K562 (cell line): ENCODE data around the gene RNLS. TPM values are rescaled to one million over a fixed set of nuclear protein-coding genes. Genes with fewer than 3 reads are reported as not detected.

Source experiments
- ATAC-seq: fragments of 200-7000 bp; cut with Tn5 transposase; 3 replicates; pipeline ENCODE4 v1.9.1; 2020; ENCODE audit warnings: moderate library complexity
- Bru-seq: library from RNA; stranded (reverse); fragments of 400-500 nt; gene quantifications from one replicate; lab custom pipeline; 2021; lab: Mats Ljungman, UMichigan
- BruChase-seq, 2 experiments: library from RNA; stranded (reverse); fragments of 400-500 nt; gene quantifications; one replicate each; lab custom pipeline; 2021; lab: Mats Ljungman, UMichigan
- BruUV-seq: library from RNA; stranded (reverse); fragments of 400-500 nt; replicated peaks from 2 replicates; lab custom pipeline; 2021; lab: Mats Ljungman, UMichigan
- CTCF ChIA-PET: fragments of 300-600 bp; formaldehyde crosslinking; extraction: SDS; loops from one replicate; lab custom pipeline; 2021; ENCODE audit warnings: low intra/inter-chr PET ratio; lab: Yijun Ruan, JAX
- POLR2A ChIA-PET: fragments of 300-600, 350-650 bp; sonication (Branson Sonifier 250); formaldehyde crosslinking; extraction: SDS; loops from one replicate; lab custom pipeline; 2021; ENCODE audit warnings: antibody characterized with exemption, inconsistent platforms; lab: Yijun Ruan, JAX
- DNase-seq, 4 experiments: peaks; one replicate each; pipeline versions ENCODE4 v3.0.0 to v3.0.0-alpha.2; 2011 to 2018; ENCODE audit warnings: low spot score in 3 of 4, mixed read lengths in 3 of 4; ENCODE audit errors: extremely low read depth in 1 of 4
- FAIRE-seq: peaks from 2 replicates; lab custom pipeline; 2011; peaks lifted over from hg19 to GRCh38; lab: Jason Lieb, UNC
- H2AFZ ChIP-seq: 2 replicates; pipeline ENCODE4 v1.6.0; 2011; ENCODE audit warnings: low read depth, low read length, control low read depth, inconsistent platforms
- H3K27ac ChIP-seq: fragments of 200-600 bp; 3 replicates; pipeline ENCODE4 v1.8.0; 2011; ENCODE audit warnings: low read depth, mild to moderate bottlenecking, control low read depth, inconsistent platforms, low read length, moderate library complexity, mixed read lengths; ENCODE audit errors: extremely low read depth
- H3K27me3 ChIP-seq, 2 experiments: fragments of 300-600 bp in 1 of 2; 2 replicates in 1 of 2; 3 replicates in 1 of 2; pipeline versions ENCODE4 v1.6.0 to v1.8.0; 2011; ENCODE audit warnings: inconsistent platforms in 2 of 2, low read length in 2 of 2, mild to moderate bottlenecking in 1 of 2, mixed read lengths in 1 of 2, moderate library complexity in 1 of 2; ENCODE audit not compliant: control insufficient read depth in 2 of 2, insufficient read depth in 2 of 2
- H3K36me3 ChIP-seq: fragments of 300-600 bp; 3 replicates; pipeline ENCODE4 v1.8.0; 2011; ENCODE audit warnings: mild to moderate bottlenecking, low read length, inconsistent platforms; ENCODE audit not compliant: control insufficient read depth, insufficient read depth
- H3K4me1 ChIP-seq, 2 experiments: fragments of 200-600 bp in 1 of 2; replicated peaks in 1 of 2; 2 replicates in 1 of 2; 3 replicates in 1 of 2; pipeline versions ENCODE4 v1.5.1 to v1.8.0; 2011; ENCODE audit warnings: inconsistent platforms in 2 of 2, low read length in 2 of 2, mild to moderate bottlenecking in 1 of 2, mixed read lengths in 1 of 2, moderate library complexity in 1 of 2; ENCODE audit not compliant: control insufficient read depth in 2 of 2, insufficient read depth in 2 of 2
- H3K4me2 ChIP-seq: 2 replicates; pipeline ENCODE4 v1.6.1; 2011; ENCODE audit warnings: low read length, control low read depth, inconsistent platforms, mixed read lengths; ENCODE audit not compliant: insufficient read depth
- H3K4me3 ChIP-seq: fragments of 200-600 bp; sonication (generic), shearing (Covaris generic); 2 replicates; pipeline ENCODE4 v1.5.1; 2016; ENCODE audit warnings: control low read depth, inconsistent platforms
- H3K79me2 ChIP-seq: fragments of 200-600 bp; 3 replicates; pipeline ENCODE4 v1.8.0; 2011; ENCODE audit warnings: low read length, inconsistent platforms; ENCODE audit not compliant: control insufficient read depth, insufficient read depth
- H3K9ac ChIP-seq, 2 experiments: 2 replicates each; pipeline versions ENCODE4 v1.6.0 to v1.6.1; 2011; ENCODE audit warnings: low read depth in 2 of 2, low read length in 2 of 2, control low read depth in 1 of 2, inconsistent platforms in 1 of 2, mild to moderate bottlenecking in 1 of 2, mixed read lengths in 1 of 2; ENCODE audit not compliant: insufficient read depth in 1 of 2
- H3K9me1 ChIP-seq: one replicate; pipeline ENCODE4 v1.6.0; 2011; ENCODE audit warnings: inconsistent platforms, mild to moderate bottlenecking, low read length, moderate library complexity; ENCODE audit not compliant: control insufficient read depth, insufficient read depth
- H3K9me3 ChIP-seq: replicated peaks from 2 replicates; pipeline ENCODE4 v1.5.1; 2011; ENCODE audit warnings: low read depth, low read length, inconsistent platforms; ENCODE audit not compliant: control insufficient read depth, insufficient read depth
- H4K20me1 ChIP-seq: replicated peaks from 2 replicates; pipeline ENCODE4 v1.6.1; 2011; ENCODE audit warnings: low read length, inconsistent platforms, mixed read lengths; ENCODE audit not compliant: control insufficient read depth, insufficient read depth
- CEBPZ ChIP-seq: fragments of 150-350 bp; IDR thresholded peaks from 2 replicates; pipeline ENCODE4 v1.6.1; 2014; ENCODE audit warnings: low read depth, mild to moderate bottlenecking, low read length, borderline replicate concordance
- ETV5 ChIP-seq: sonication (generic); formaldehyde crosslinking; IDR thresholded peaks from 2 replicates; pipeline ENCODE4 v1.4.0; 2020; ENCODE audit warnings: low read depth, mild to moderate bottlenecking, missing genetic modification reagents
- HDAC6 ChIP-seq: IDR thresholded peaks from 2 replicates; pipeline ENCODE4 v1.6.1; 2012; ENCODE audit warnings: low read depth, mild to moderate bottlenecking, control low read depth, inconsistent platforms, low read length, moderate library complexity
- HNRNPUL1 ChIP-seq: fragments of 200-400 bp; formaldehyde crosslinking; IDR thresholded peaks from 2 replicates; pipeline ENCODE4 v1.6.1; 2017; ENCODE audit warnings: low read length
- MAX ChIP-seq: sonication (generic); formaldehyde crosslinking; IDR thresholded peaks from 2 replicates; pipeline ENCODE4 v1.9.0; 2022; ENCODE audit warnings: mild to moderate bottlenecking, missing genetic modification reagents
- TEAD1 ChIP-seq, 2 experiments: fragments of 450-650 bp in 1 of 2; sonication (generic) in 1 of 2; formaldehyde crosslinking; IDR thresholded peaks; 2 replicates each; pipeline versions ENCODE4 v1.4.0 to v1.8.0; 2020 to 2022; ENCODE audit warnings: mild to moderate bottlenecking in 2 of 2, missing genetic modification reagents in 1 of 2
- TFE3 ChIP-seq: fragments of 450-650 bp; formaldehyde crosslinking; IDR thresholded peaks from 2 replicates; pipeline ENCODE4 v1.4.0; 2020; ENCODE audit warnings: mild to moderate bottlenecking, mixed read lengths
- ZBTB12 ChIP-seq: fragments of 250-450 bp; sonication (Bioruptor Pico); IDR thresholded peaks from 2 replicates; pipeline ENCODE4 v1.4.0; 2020
- WGBS: fragments of 100-300 bp; shearing (Covaris generic); methylation state at CpG from one replicate; pipeline ENCODE4 v1.1.6; 2016; ENCODE audit warnings: low coverage, mixed read lengths; ENCODE audit not compliant: insufficient coverage; ENCODE audit errors: missing lambda C conversion rate; 5-methylcytosine and 5-hydroxymethylcytosine counted together
- in situ Hi-C: fragments of 300-500 bp; cut with MboI; formaldehyde crosslinking; loops from 4 replicates; pipeline ENCODE4 v1.15.0; 2018; ENCODE audit warnings: inconsistent platforms, mixed read lengths
- intact Hi-C: fragments of 100-400 bp; cut with micrococcal nuclease; formaldehyde crosslinking; loops from 2 replicates; pipeline ENCODE4 v1.14.2; 2022
- long read RNA-seq, 3 experiments: library from polyadenylated mRNA in 2 of 3; library from RNA in 1 of 3; unstranded in 2 of 3; stranded (forward) in 1 of 3; transcript quantifications; one replicate each; pipeline ENCODE4 v2.0.0, GENCODE V29; 2019 to 2022
- polyA minus RNA-seq, 3 experiments: library from RNA; depleted of rRNA, polyadenylated mRNA; stranded (reverse); fragments of >200 nt; gene quantifications; 2 replicates each; pipeline ENCODE4 v1.2.3, GENCODE V29; 2011
- polyA plus RNA-seq, 8 experiments: library from polyadenylated mRNA; depleted of rRNA in 4 of 8; stranded (reverse) in 5 of 8; unstranded in 3 of 8; fragments of >200 nt; fragmentation: Nextera tagmentation in 2 of 8; fragmentation: Illumina TruSeq in 1 of 8; extraction: Ambion mirVana in 2 of 8; extraction: Trizol in 1 of 8; gene quantifications; 2 replicates each; pipeline versions ENCODE4 v1.2.1 to v1.2.3, GENCODE V29; 2011 to 2014; ENCODE audit warnings: inconsistent platforms in 1 of 8, missing spikeins in 1 of 8
- total RNA-seq, 7 experiments: library from RNA; depleted of rRNA in 6 of 7; stranded (reverse); fragments of >200 nt in 6 of 7; fragmentation: Illumina TruSeq in 2 of 7; extraction: Trizol in 2 of 7; gene quantifications; 2 replicates each; pipeline versions ENCODE4 v1.2.1 to v1.2.3, GENCODE V29; 2011 to 2021; ENCODE audit warnings: low replicate concordance in 1 of 7

RNLS gene
- total RNA-seq (2011; cell fraction: chromatin; rRNA removed; ENCODE audit: low replicate concordance), result 0.16 and 1.4 TPM in 2 replicates
- total RNA-seq (2011; cell fraction: nucleolus; rRNA removed), result 1.2 and 1.3 TPM in 2 replicates
- total RNA-seq (2011; cell fraction: nucleoplasm; rRNA removed), result not detected in 2 replicates
- total RNA-seq (2014; rRNA removed), result 0.86 TPM in 1 of 2 replicates, not detected in the other
- total RNA-seq (2014; rRNA removed; fragmentation: Illumina TruSeq; extraction: Trizol), result 0.26 and 0.51 TPM in 2 replicates
- total RNA-seq (2015; rRNA removed; fragmentation: Illumina TruSeq; extraction: Trizol), result 0.45 and 0.72 TPM in 2 replicates
- 0.22 TPM in 1 of 2 replicates, not detected in the other for total RNA-seq (2021)
- polyA plus RNA-seq (2011; rRNA removed), result 0.05 and 0.25 TPM in 2 replicates
- 0.09 TPM in 1 of 2 replicates, not detected in the other for polyA plus RNA-seq (2011; cell fraction: cytosol; rRNA removed)
- polyA plus RNA-seq (2011; cell fraction: nucleus; rRNA removed), result not detected in 2 replicates
- 0.91 and 1.7 TPM in 2 replicates for polyA plus RNA-seq (2012)
- 0.21 and 0.42 TPM in 2 replicates for polyA plus RNA-seq (2014; fragmentation: Illumina TruSeq; extraction: Trizol)
- polyA plus RNA-seq (2014; fragmentation: Nextera tagmentation; extraction: Ambion mirVana), result under 1 TPM in 1 of 2 experiments, not detected in 1; 0.14 TPM
- 0.36 and 0.41 TPM in 2 replicates for polyA plus RNA-seq (2014; rRNA removed)
- 0.42 TPM in 1 of 2 replicates, not detected in the other for polyA minus RNA-seq (2011; rRNA and poly(A)+ RNA removed)
- not detected in 2 replicates for polyA minus RNA-seq (2011; cell fraction: cytosol; rRNA and poly(A)+ RNA removed)
- polyA minus RNA-seq (2011; cell fraction: nucleus; rRNA and poly(A)+ RNA removed), result 0.27 TPM in 1 of 2 replicates, not detected in the other
- Bru-seq, nascent RNA, result percentile 16 among the genes with signal in this experiment
- percentile 26 among the genes with signal in this experiment for BruChase-seq, experiment 1, labeled RNA remaining after a 2-hour chase
- BruChase-seq, experiment 2, labeled RNA remaining after a 6-hour chase, result percentile 25 among the genes with signal in this experiment
- long read RNA-seq, experiment 1, result 0 reads
- long read RNA-seq, experiment 2, result 0 reads
- long read RNA-seq, experiment 3, result 0 reads

GRCh38 chr10:88582806-88583583 lies at the start of gene RNLS:
RNLS (minus strand) TSS chr10:88583318.
- FAIRE-seq (no peak), ATAC-seq (peak; percentile 92), DNase-seq (peak; percentile 13 to 44 (median 16))
- H2AFZ ChIP-seq, result peak within 1 kb of the TSS; percentile 83
- H3K36me3 ChIP-seq, result no peaks in the 10 kb centered on the region
- peak within 1 kb of the TSS; percentile 68 for H3K4me2 ChIP-seq
- no peaks in the 10 kb centered on the region for H3K79me2 ChIP-seq
- H3K9me3 ChIP-seq, result no peaks in the 10 kb centered on the region
- intact Hi-C loops (no loop called here), in situ Hi-C loops (no loop called here)
- H4K20me1 ChIP-seq, result no peaks in the 10 kb centered on the region
- H3K9ac ChIP-seq, result peak within 1 kb of the TSS in 1 of 2 experiments; percentile 71; a peak in 3 of 4 replicates
- H3K27me3 ChIP-seq, result no peaks in the 10 kb centered on the region
- peaks cover 0 to 7% of the 10 kb centered on the region in 2 experiments; a peak in 2 of 5 replicates for H3K4me1 ChIP-seq
- H3K4me3 ChIP-seq, result peak within 1 kb of the TSS; percentile 31; the same call in 1 of the 2 replicates
- POLR2A ChIA-PET, result no interaction called here
- CTCF ChIA-PET, result interaction anchor here (0.7 kb wide), 1 partner anchor 732 kb away, joined by 3 read pairs; no protein-coding TSS in a partner anchor
- no TSS peak for BruUV-seq
- no peaks in the 10 kb centered on the region for H3K9me1 ChIP-seq
- 8% methylated on average over 30 of the region's 63 CpGs for WGBS
- 0 out of 3 replicates have a peak within 1 kb of the TSS, but pooled peaks have one; percentile 15 for H3K27ac ChIP-seq
- TF ChIP-seq TEAD1 (CRISPR knock-in tag; IDR thresholded peaks at IDR 0.05), result no peak
- TF ChIP-seq ETV5 (CRISPR knock-in tag), result no peak
- no peak for TF ChIP-seq MAX
- no peak for TF ChIP-seq CEBPZ
- no peak for TF ChIP-seq ZBTB12 (CRISPR knock-in tag)
- TF ChIP-seq HDAC6, result no peak
- TF ChIP-seq HNRNPUL1, result no peak
- TF ChIP-seq TFE3 (CRISPR knock-in tag), result peak; percentile 96
